SJSA1 (cell line): ENCODE measurements around the gene ADAMTS6. TPM values are rescaled to one million over a fixed set of nuclear protein-coding genes. Genes with fewer than 3 reads are reported as not detected.

Experiments used
- DNase-seq, 2 experiments: peaks; one replicate each; pipeline ENCODE4 v3.0.0-alpha.2; 2015 to 2020; ENCODE audit warnings: low spot score in 2 of 2, low read depth in 1 of 2
- H3K27ac ChIP-seq: fragments of 250-450 bp; sonication (Bioruptor Pico); 2 replicates; pipeline ENCODE4 v1.5.1; 2020; ENCODE audit warnings: mild to moderate bottlenecking, moderate library complexity
- H3K27me3 ChIP-seq: fragments of 250-450 bp; sonication (Bioruptor Pico); replicated peaks from 2 replicates; pipeline ENCODE4 v1.5.1; 2020; ENCODE audit warnings: mild to moderate bottlenecking, moderate library complexity
- H3K36me3 ChIP-seq: fragments of 250-450 bp; sonication (Bioruptor Pico); 2 replicates; pipeline ENCODE4 v1.5.1; 2020; ENCODE audit warnings: mild to moderate bottlenecking
- H3K4me1 ChIP-seq: fragments of 250-450 bp; sonication (Bioruptor Pico); replicated peaks from 2 replicates; pipeline ENCODE4 v1.6.1; 2021; ENCODE audit warnings: mild to moderate bottlenecking
- H3K4me3 ChIP-seq: fragments of 250-450 bp; sonication (Bioruptor Pico); 2 replicates; pipeline ENCODE4 v1.5.1; 2020; ENCODE audit warnings: mild to moderate bottlenecking
- H3K9me3 ChIP-seq: fragments of 250-450 bp; sonication (Bioruptor Pico); replicated peaks from 2 replicates; pipeline ENCODE4 v1.5.1; 2020; ENCODE audit warnings: mild to moderate bottlenecking
- total RNA-seq: library from RNA; depleted of rRNA; stranded (reverse); fragments of >200 nt; shearing (Covaris generic); gene quantifications from 2 replicates; pipeline ENCODE4 v1.2.3, GENCODE V29; 2014

The ADAMTS6 gene
- total RNA-seq, 1 experiment from 2014 or later, result 4.1 TPM

DNA sequence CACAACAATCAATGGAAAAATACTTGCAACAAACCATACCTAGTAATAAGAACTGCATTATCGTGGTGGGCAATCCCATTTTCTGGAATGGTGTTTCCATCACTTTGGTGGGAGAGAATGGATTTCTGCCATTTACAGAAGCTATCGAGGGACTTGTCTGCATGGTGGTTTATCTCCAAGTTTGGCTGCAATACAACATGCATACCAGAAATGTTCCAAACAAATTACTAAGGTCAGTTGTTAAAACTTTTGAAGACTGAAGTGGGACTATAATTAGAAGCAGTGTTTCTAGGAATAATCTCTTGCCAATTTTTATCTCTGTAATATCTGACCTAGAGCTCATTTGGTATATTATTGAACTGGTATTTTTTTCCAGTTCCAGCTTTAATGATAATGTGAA lies 30.3 kb downstream of the ADAMTS6 start:
- H3K9me3 ChIP-seq, result peaks cover 3% of the 10 kb centered on the region; the same call in 1 of the 2 replicates
- H3K27ac ChIP-seq, result no peak overlapping the region
- no peak overlapping the region for H3K4me3 ChIP-seq
- no peaks in the 10 kb centered on the region for H3K4me1 ChIP-seq
- no peaks in the 10 kb centered on the region for H3K36me3 ChIP-seq
- DNase-seq, result no peak
- no peaks in the 10 kb centered on the region for H3K27me3 ChIP-seq

DNA sequence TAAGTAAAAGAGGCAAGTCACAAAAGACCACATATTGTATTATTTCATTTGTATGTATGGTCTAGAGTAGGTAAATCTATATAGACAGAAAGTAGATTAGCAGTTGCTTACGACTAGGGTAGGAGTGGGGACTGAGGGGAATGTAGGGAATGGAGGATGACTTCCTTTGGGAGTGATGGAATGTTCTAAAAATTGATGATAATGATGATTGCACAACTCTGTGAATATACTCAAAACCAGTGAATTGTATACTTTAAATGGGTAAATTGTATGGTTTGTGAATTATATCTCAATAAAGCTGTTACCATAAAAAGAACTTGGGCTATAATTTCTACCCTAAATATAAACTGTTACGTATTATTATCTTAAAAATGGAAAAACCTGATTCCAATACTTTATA lies 35.0 kb downstream of the ADAMTS6 start:
- Histone ChIP-seq H3K4me3 (no peak overlapping the region), H3K36me3 (no peaks in the 10 kb centered on the region), H3K9me3 (no peaks in the 10 kb centered on the region), H3K27me3 (no peaks in the 10 kb centered on the region), H3K4me1 (no peaks in the 10 kb centered on the region), H3K27ac (no peak overlapping the region)
- no peak for DNase-seq

- no peak for DNase-seq
- Histone ChIP-seq H3K36me3 (no peaks in the 10 kb centered on the region), H3K4me1 (no peaks in the 10 kb centered on the region), H3K9me3 (no peaks in the 10 kb centered on the region), H3K4me3 (no peak overlapping the region), H3K27me3 (no peaks in the 10 kb centered on the region), H3K27ac (no peak overlapping the region)
Measured at GRCh38 chr5:65441800-65442199, 39.9 kb downstream of the ADAMTS6 start.

DNA sequence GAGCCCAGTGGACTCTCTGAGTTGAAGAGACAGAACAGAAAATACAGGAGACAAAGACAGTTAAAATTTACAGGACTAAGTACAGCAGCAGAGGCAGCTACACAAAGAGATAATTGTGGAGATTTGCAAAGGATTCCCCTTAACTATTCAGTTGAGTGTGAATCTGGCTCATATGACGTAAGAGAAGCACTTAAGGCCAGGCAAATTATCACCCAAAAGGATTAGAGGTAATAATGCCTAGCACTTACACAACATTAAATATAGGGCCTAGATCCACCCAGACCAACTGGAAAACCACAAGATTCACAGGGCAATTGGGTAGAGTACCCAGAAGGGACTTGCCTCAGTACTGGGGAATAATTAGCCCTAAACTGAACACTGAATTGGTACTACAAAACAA lies 41.3 kb downstream of the ADAMTS6 start:
- no peaks in the 10 kb centered on the region for H3K9me3 ChIP-seq
- H3K4me1 ChIP-seq, result no peaks in the 10 kb centered on the region
- no peak overlapping the region for H3K27ac ChIP-seq
- H3K27me3 ChIP-seq, result no peaks in the 10 kb centered on the region
- DNase-seq, result no peak
- no peak overlapping the region for H3K4me3 ChIP-seq
- no peaks in the 10 kb centered on the region for H3K36me3 ChIP-seq

- no peaks in the 10 kb centered on the region for H3K36me3 ChIP-seq
- H3K4me3 ChIP-seq, result no peak overlapping the region
- no peaks in the 10 kb centered on the region for H3K27me3 ChIP-seq
Measured at GRCh38 chr5:65434122-65434521, 47.6 kb downstream of the ADAMTS6 start.

DNA sequence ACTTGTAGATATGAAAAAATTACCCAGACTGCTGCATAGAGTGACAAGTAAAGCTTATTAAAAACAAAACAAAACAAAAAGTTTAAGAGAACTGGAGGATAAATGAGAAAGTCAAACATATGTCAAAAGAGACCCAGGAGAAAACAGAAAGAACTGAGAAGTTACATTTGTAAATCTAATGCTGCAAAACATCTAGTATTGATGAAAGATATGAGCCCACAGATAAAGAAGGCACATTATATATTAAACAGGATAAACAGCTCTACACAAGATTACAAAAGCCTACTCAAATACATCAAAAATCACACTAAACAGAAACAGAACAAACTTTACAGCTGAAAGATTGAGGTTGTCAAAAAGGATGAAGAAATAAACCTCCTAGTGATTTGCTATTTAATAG lies 55.1 kb downstream of the ADAMTS6 start:
- no peaks in the 10 kb centered on the region for H3K36me3 ChIP-seq
- H3K27me3 ChIP-seq, result no peaks in the 10 kb centered on the region
- H3K4me1 ChIP-seq, result no peaks in the 10 kb centered on the region
- DNase-seq, result no peak
- H3K9me3 ChIP-seq, result no peaks in the 10 kb centered on the region
- no peak overlapping the region for H3K4me3 ChIP-seq
- H3K27ac ChIP-seq, result no peak overlapping the region

More at GRCh38 chr5:65434122-65434521, 47.6 kb downstream of the ADAMTS6 start:
- Histone ChIP-seq H3K9me3 (no peaks in the 10 kb centered on the region), H3K27ac (no peak overlapping the region), H3K4me1 (no peaks in the 10 kb centered on the region)
- no peak for DNase-seq

DNA sequence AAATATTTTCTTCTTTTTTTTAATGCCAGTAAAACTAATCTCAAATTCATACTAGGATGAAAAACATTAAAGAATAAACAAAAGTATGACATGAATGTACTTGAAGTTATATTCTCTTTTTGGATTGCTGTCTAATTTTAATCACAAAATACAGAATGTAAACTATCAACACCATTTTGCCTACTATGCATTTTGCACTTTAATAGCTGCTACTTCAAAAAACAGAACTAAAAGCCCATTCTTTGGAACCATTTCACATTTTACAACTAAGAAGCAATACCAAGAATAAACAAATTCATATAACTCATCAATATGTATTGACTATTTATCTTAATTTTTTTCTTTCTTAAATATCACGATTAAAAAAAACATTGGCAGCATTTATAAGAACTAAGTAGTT lies 58.1 kb downstream of the ADAMTS6 start:
- no peaks in the 10 kb centered on the region for H3K27me3 ChIP-seq
- no peak for DNase-seq
- H3K27ac ChIP-seq, result no peak overlapping the region
- H3K9me3 ChIP-seq, result no peaks in the 10 kb centered on the region
- H3K4me1 ChIP-seq, result peaks cover 4% of the 10 kb centered on the region; the same call in 1 of the 2 replicates
- H3K4me3 ChIP-seq, result no peak overlapping the region
- no peaks in the 10 kb centered on the region for H3K36me3 ChIP-seq

DNA sequence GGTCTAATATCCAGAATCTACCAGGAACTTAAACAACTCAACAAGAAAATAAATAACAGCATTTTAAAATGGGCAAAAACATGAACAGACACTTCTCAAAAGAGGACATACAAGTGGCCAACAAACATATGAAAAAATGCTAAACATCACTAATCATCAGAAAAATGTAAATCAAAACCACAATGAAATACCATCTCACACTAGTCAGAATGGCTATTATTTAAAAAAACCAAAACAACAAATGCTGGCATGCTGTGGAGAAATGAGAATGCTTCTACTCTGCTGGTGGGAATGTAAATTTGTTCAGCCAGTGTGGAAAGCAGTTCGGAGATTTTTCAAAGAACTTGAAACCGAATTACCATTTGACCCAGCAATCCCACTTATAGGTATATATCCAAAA lies 63.1 kb downstream of the ADAMTS6 start:
- H3K27me3 ChIP-seq, result no peaks in the 10 kb centered on the region
- H3K4me1 ChIP-seq, result peaks cover 4% of the 10 kb centered on the region; the same call in 1 of the 2 replicates
- H3K27ac ChIP-seq, result peak overlapping the region; percentile 14; the same call in 1 of the 2 replicates
- peak in 1 of 2 experiments; percentile 34 for DNase-seq
- H3K4me3 ChIP-seq, result no peak overlapping the region
- H3K9me3 ChIP-seq, result no peaks in the 10 kb centered on the region
- H3K36me3 ChIP-seq, result no peaks in the 10 kb centered on the region

DNA sequence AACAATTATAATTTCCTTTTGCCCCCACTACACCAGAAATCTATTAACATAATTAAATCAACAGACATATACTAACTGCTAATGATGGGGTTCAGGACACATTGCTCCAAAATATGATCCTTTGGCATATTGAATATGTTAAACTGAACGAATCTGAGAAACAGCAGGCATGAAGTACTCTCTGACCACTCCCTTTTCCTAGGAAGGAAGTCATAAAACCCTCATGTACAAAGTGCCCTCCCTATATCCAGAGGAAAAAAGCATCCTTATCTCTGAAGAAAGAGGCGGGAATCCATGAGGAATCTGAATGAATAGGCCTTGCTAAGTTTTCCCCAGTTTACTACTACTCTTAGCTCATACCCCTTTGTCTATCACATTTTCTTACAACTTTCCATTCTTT lies 67.9 kb downstream of the ADAMTS6 start:
- no peak overlapping the region for H3K27ac ChIP-seq
- H3K27me3 ChIP-seq, result no peaks in the 10 kb centered on the region
- H3K36me3 ChIP-seq, result no peaks in the 10 kb centered on the region
- no peak overlapping the region for H3K4me3 ChIP-seq
- no peaks in the 10 kb centered on the region for H3K9me3 ChIP-seq
- no peak for DNase-seq
- peaks cover under 1% of the 10 kb centered on the region; the same call in 1 of the 2 replicates for H3K4me1 ChIP-seq

DNA sequence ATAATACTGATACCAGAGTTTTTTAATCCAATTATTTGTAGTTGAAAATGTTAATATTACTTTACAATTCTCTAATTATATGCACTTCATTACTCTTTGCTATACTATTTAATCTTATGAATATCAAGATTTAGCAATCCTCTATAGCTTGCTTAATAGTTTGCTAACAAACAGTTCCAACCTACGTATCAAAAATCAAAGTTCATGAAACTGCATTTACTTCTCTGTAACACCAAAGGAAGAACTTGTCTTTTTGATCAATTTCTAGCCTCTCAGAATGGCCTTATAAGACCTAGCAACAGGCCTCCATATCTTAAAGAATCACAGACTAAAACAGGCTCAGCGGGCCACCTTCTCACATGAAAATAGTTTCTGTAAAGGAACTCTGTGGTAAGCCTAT lies 68.9 kb downstream of the ADAMTS6 start:
- Histone ChIP-seq H3K9me3 (no peaks in the 10 kb centered on the region), H3K4me3 (no peak overlapping the region), H3K4me1 (no peaks in the 10 kb centered on the region), H3K27me3 (no peaks in the 10 kb centered on the region), H3K36me3 (no peaks in the 10 kb centered on the region), H3K27ac (no peak overlapping the region)
- no peak for DNase-seq

DNA sequence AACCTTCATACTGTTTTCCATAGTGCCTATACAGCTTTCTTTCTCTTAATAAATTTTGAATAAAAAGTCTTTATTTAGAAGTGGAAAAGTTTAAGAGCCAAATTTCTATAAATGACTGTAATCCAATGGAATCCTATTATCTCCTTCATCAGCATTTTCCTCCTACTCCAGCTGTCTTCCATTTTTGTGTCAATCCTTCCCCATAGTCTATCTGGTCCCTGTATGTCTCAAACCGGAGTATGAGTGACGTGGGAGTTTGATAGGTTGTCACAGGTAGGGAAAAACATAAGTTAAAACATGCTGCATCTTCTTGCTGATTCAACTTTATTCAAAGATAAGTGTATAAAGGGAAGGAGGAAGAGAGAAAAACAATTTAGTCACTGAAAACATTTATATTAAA lies 70.4 kb downstream of the ADAMTS6 start:
- Histone ChIP-seq H3K4me3 (no peak overlapping the region), H3K4me1 (no peaks in the 10 kb centered on the region), H3K36me3 (no peaks in the 10 kb centered on the region), H3K27me3 (no peaks in the 10 kb centered on the region), H3K27ac (no peak overlapping the region), H3K9me3 (no peaks in the 10 kb centered on the region)
- no peak for DNase-seq

DNA sequence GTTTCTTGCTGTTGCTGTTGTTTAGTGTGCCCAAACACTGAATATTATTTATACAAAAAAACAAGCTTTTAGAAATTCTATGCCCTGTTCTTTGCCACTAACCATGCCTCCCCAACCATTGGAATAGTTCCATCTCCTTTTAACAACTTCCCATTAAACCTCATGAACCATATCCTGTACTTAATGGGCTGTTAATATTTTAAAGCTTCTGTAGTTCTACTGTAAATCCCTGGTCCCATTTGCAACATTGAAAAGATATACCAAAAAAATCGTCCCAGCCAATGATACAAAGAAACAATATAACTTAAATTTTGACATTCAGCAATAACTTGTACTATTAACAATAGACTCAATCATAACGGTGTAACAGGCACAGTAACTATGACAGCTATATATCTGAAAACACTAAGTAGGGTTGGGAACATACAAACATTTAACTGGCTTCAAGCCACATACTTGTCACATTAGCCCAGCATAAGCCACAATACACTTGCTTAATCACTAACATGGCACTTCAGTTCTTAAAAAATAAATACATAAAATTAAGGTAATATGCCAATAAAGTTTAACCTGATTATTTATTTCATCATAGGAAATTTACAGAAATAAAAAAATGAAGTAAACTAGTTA lies 86.1 kb downstream of the ADAMTS6 start:
- Histone ChIP-seq H3K27me3 (no peaks in the 10 kb centered on the region), H3K4me1 (no peaks in the 10 kb centered on the region), H3K27ac (no peak overlapping the region), H3K4me3 (no peak overlapping the region), H3K9me3 (no peaks in the 10 kb centered on the region), H3K36me3 (no peaks in the 10 kb centered on the region)
- no peak for DNase-seq

DNA sequence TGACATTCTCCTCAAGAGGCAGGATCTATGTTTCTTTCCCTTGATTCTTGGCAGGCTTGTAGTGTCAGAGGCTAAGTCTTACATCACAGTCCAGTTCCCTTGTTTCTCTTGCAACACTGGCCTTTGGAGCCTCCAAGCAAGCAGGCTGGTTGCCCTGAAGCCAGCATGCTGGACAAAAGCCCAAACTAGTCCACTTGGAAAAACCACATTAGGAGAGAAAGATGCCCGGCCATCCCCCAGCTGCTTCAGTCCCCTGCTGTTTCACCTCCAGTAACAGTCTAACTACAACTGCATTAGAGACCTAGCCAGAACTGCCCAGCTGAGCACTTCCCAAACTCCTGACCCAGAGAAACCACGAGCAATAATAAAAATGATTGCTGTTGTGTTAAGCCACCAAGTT lies 87.6 kb downstream of the ADAMTS6 start:
- Histone ChIP-seq H3K27ac (no peak overlapping the region), H3K36me3 (no peaks in the 10 kb centered on the region), H3K4me3 (no peak overlapping the region), H3K4me1 (no peaks in the 10 kb centered on the region), H3K9me3 (no peaks in the 10 kb centered on the region), H3K27me3 (no peaks in the 10 kb centered on the region)
- DNase-seq, result no peak

DNA sequence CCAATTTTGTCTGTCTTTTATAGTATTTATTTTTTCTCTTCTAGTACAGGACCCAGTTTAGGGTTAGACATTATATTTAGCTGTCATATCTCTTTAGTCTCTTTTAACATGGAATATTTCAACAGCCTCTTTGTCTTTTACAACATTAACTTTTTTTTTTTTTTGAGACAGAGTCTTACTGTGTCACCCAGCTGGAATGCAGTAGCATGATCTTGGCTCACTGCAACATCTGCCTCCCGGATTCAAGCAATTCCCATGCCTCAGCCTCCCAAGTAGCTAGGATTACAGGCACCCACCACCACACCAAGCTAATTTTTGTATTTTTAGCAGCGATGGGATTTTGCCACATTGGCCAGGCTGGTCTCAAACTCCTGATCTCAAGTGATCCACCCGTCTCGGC lies 90.1 kb downstream of the ADAMTS6 start:
- no peak for DNase-seq
- Histone ChIP-seq H3K4me3 (no peak overlapping the region), H3K36me3 (no peaks in the 10 kb centered on the region), H3K27ac (no peak overlapping the region), H3K9me3 (no peaks in the 10 kb centered on the region), H3K4me1 (no peaks in the 10 kb centered on the region), H3K27me3 (no peaks in the 10 kb centered on the region)

GRCh38 chr5:65390208-65390607 lies 91.5 kb downstream of the ADAMTS6 start:
- Histone ChIP-seq H3K4me3 (no peak overlapping the region), H3K9me3 (no peaks in the 10 kb centered on the region), H3K36me3 (no peaks in the 10 kb centered on the region), H3K4me1 (no peaks in the 10 kb centered on the region), H3K27me3 (no peaks in the 10 kb centered on the region), H3K27ac (no peak overlapping the region)
- DNase-seq, result no peak
